Endothelial cell of umbilical vein (primary cell): ENCODE results near the gene BACH2. TPM values are rescaled to one million over a fixed set of nuclear protein-coding genes. Genes with fewer than 3 reads are reported as not detected.

Source experiments
- BruUV-seq: library from RNA; stranded (reverse); fragments of 400-500 nt; replicated peaks from 2 replicates; lab custom pipeline; 2021; lab: Mats Ljungman, UMichigan
- CTCF ChIA-PET: fragments of 300-600, 350-600 bp; sonication (Branson Sonifier 250); formaldehyde crosslinking; loops from one replicate; lab custom pipeline; 2021; ENCODE audit warnings: antibody characterized with exemption, inconsistent platforms; lab: Charles Lee
- POLR2A ChIA-PET: fragments of 300-600, 350-600 bp; sonication (Branson Sonifier 250); formaldehyde crosslinking; loops from one replicate; lab custom pipeline; 2021; ENCODE audit warnings: antibody characterized with exemption, inconsistent platforms; lab: Charles Lee
- DNase-seq: peaks from one replicate; pipeline ENCODE4 v3.0.0-alpha.2; 2011; ENCODE audit warnings: low read depth, low spot score
- FAIRE-seq: peaks from 2 replicates; lab custom pipeline; 2011; peaks lifted over from hg19 to GRCh38; lab: Jason Lieb, UNC
- H2AFZ ChIP-seq: 2 replicates; pipeline ENCODE4 v1.6.0; 2012; ENCODE audit warnings: low read depth, low read length, control low read depth, inconsistent platforms
- H3K27ac ChIP-seq: 2 replicates; pipeline ENCODE4 v1.5.1; 2011; ENCODE audit warnings: low read depth, mild to moderate bottlenecking, control low read depth, low read length, moderate library complexity; ENCODE audit not compliant: insufficient read depth
- H3K27me3 ChIP-seq, 2 experiments: 2 replicates each; pipeline versions ENCODE4 v1.6.0 to v1.6.1; 2011; ENCODE audit warnings: low read length in 2 of 2, mixed read lengths in 1 of 2; ENCODE audit not compliant: control insufficient read depth in 2 of 2, insufficient read depth in 2 of 2
- H3K36me3 ChIP-seq, 2 experiments: 2 replicates in 1 of 2; 3 replicates in 1 of 2; pipeline ENCODE4 v1.5.1; 2011; ENCODE audit warnings: low read length in 2 of 2, mild to moderate bottlenecking in 1 of 2, moderate library complexity in 1 of 2; ENCODE audit not compliant: control insufficient read depth in 2 of 2, insufficient read depth in 2 of 2; ENCODE audit errors: extremely low read depth in 1 of 2
- H3K4me1 ChIP-seq: 3 replicates; pipeline ENCODE4 v1.5.1; 2011; ENCODE audit warnings: mild to moderate bottlenecking, low read length; ENCODE audit not compliant: control insufficient read depth, insufficient read depth; ENCODE audit errors: extremely low read depth
- H3K4me2 ChIP-seq: 2 replicates; pipeline ENCODE4 v1.6.1; 2011; ENCODE audit warnings: low read length, control low read depth, mixed read lengths; ENCODE audit not compliant: insufficient read depth
- H3K4me3 ChIP-seq, 3 experiments: fragments of 200-600 bp in 1 of 3; sonication (generic), shearing (Covaris generic) in 1 of 3; replicated peaks in 1 of 3; 2 replicates each; pipeline ENCODE4 v1.5.1; 2011 to 2016; ENCODE audit warnings: control low read depth in 3 of 3, low read length in 3 of 3, mild to moderate bottlenecking in 2 of 3, inconsistent platforms in 1 of 3, low read depth in 1 of 3, moderate library complexity in 1 of 3; ENCODE audit not compliant: insufficient read depth in 1 of 3
- H3K79me2 ChIP-seq: 2 replicates; pipeline ENCODE4 v1.6.0; 2012; ENCODE audit warnings: low read length, inconsistent platforms; ENCODE audit not compliant: control insufficient read depth, insufficient read depth
- H3K9ac ChIP-seq: replicated peaks from 2 replicates; pipeline ENCODE3; 2011; ENCODE audit warnings: low read length, control low read depth; ENCODE audit not compliant: insufficient read depth; ENCODE audit errors: extremely low read depth
- H3K9me1 ChIP-seq: replicated peaks from 3 replicates; pipeline ENCODE4 v1.6.0; 2011; ENCODE audit warnings: mild to moderate bottlenecking, low read length; ENCODE audit not compliant: control insufficient read depth, insufficient read depth; ENCODE audit errors: extremely low read depth
- H3K9me3 ChIP-seq: replicated peaks from 2 replicates; pipeline ENCODE4 v1.5.1; 2012; ENCODE audit warnings: low read length, inconsistent platforms; ENCODE audit not compliant: control insufficient read depth, insufficient read depth
- H4K20me1 ChIP-seq: replicated peaks from 2 replicates; pipeline ENCODE3; 2011; ENCODE audit warnings: mild to moderate bottlenecking, low read length; ENCODE audit not compliant: control insufficient read depth, insufficient read depth; ENCODE audit errors: extremely low read depth
- CTCF ChIP-seq, 2 donors: IDR thresholded peaks; 1 replicate in 1 of 2; 2 replicates in 1 of 2; pipeline ENCODE4 v1.5.1; 2011; ENCODE audit warnings: low read length in 2 of 2, mild to moderate bottlenecking in 2 of 2, moderate library complexity in 2 of 2, control low read depth in 1 of 2, inconsistent platforms in 1 of 2, low read depth in 1 of 2; ENCODE audit not compliant: insufficient read depth in 1 of 2; ENCODE audit errors: extremely low read depth in 1 of 2
- EZH2 ChIP-seq: IDR thresholded peaks from 2 replicates; pipeline ENCODE4 v1.6.1; 2012; ENCODE audit warnings: borderline replicate concordance, low read depth, mild to moderate bottlenecking, moderate library complexity, low read length, inconsistent platforms; ENCODE audit not compliant: severe bottlenecking
- FOS ChIP-seq: IDR thresholded peaks from 2 replicates; pipeline ENCODE4 v1.6.1; 2011; ENCODE audit warnings: mild to moderate bottlenecking, low read length, moderate library complexity, borderline replicate concordance; ENCODE audit not compliant: insufficient read depth
- GATA2 ChIP-seq: IDR thresholded peaks from 2 replicates; pipeline ENCODE4 v1.7.0; 2011; ENCODE audit warnings: low read depth, mild to moderate bottlenecking, moderate library complexity, mixed read lengths, low read length; ENCODE audit not compliant: insufficient read length, insufficient read depth
- JUN ChIP-seq: IDR thresholded peaks from 2 replicates; pipeline ENCODE4 v1.6.1; 2011; ENCODE audit warnings: borderline replicate concordance, low read depth; ENCODE audit not compliant: insufficient read length, insufficient read depth
- MAX ChIP-seq: IDR thresholded peaks from 2 replicates; pipeline ENCODE4 v1.6.1; 2011; ENCODE audit not compliant: insufficient read depth, insufficient read length
- MYC ChIP-seq: IDR thresholded peaks from one replicate; pipeline ENCODE4 v1.6.1; 2011; ENCODE audit warnings: mild to moderate bottlenecking, low read depth, low read length
- POLR2A ChIP-seq: IDR thresholded peaks from 2 replicates; pipeline ENCODE4 v1.6.1; 2012; ENCODE audit warnings: low read depth, mild to moderate bottlenecking, control low read depth, low read length
- POLR2AphosphoS5 ChIP-seq: IDR thresholded peaks from 2 replicates; pipeline ENCODE4 v1.6.1; 2012; ENCODE audit warnings: low read depth, mild to moderate bottlenecking, control low read depth, low read length, moderate library complexity; ENCODE audit not compliant: insufficient read depth
- dilution Hi-C: fragments of 300-500 bp; cut with MboI; formaldehyde crosslinking; loops from one replicate; pipeline ENCODE4 v1.15.0; 2019; ENCODE audit warnings: low sequenced_read_pairs; ENCODE audit not compliant: extremely low pct_ligation_motif_present
- intact Hi-C: fragments of 100-400 bp; cut with micrococcal nuclease; formaldehyde crosslinking; loops from one replicate; pipeline ENCODE4 v1.10.0; 2022
- polyA plus RNA-seq, 4 experiments: library from polyadenylated mRNA; depleted of rRNA in 3 of 4; stranded (reverse) in 3 of 4; unstranded in 1 of 4; fragments of >200 nt; gene quantifications; 2 replicates each; pipeline versions ENCODE4 v1.2.1 to v1.2.3, GENCODE V29; 2011 to 2012; ENCODE audit warnings: missing spikeins in 1 of 4
- total RNA-seq: library from RNA; stranded (reverse); gene quantifications from 2 replicates; pipeline ENCODE4 v1.2.3, GENCODE V29; 2021

BACH2 gene
- total and polyA plus RNA-seq, 2 donors (not counting 3 experiments of a cell fraction or from before 2014, with no cell fraction given): 1.7 to 5.6 TPM

- no peak overlapping the region for H3K4me3 ChIP-seq
- no peak for TF ChIP-seq POLR2A
- TF ChIP-seq POLR2AphosphoS5: no peak
- no peak for TF ChIP-seq CTCF (IDR thresholded peaks at IDR 0.05; ENCODE audit: extremely low read depth in 1 of 2, insufficient read depth in 1 of 2, low read depth in 1 of 2, low read length in 2 of 2)
- no TSS peak for BruUV-seq
- no peak overlapping the region for H2AFZ ChIP-seq
- no peak overlapping the region for H3K9ac ChIP-seq
- intact Hi-C loops (no loop called here), dilution Hi-C loops (no loop called here)
- no peaks in the 10 kb centered on the region for H3K9me3 ChIP-seq
- H4K20me1 ChIP-seq: no peaks in the 10 kb centered on the region
- H3K4me1 ChIP-seq: peaks cover 8% of the 10 kb centered on the region
- no peak for FAIRE-seq
- H3K9me1 ChIP-seq: no peaks in the 10 kb centered on the region
- H3K27me3 ChIP-seq: no peaks in the 10 kb centered on the region
- POLR2A ChIA-PET: no interaction called here
- no peak overlapping the region for H3K4me2 ChIP-seq
- CTCF ChIA-PET: no interaction called here
- H3K36me3 ChIP-seq: no peaks in the 10 kb centered on the region
- H3K27ac ChIP-seq: no peak overlapping the region
- H3K79me2 ChIP-seq: no peaks in the 10 kb centered on the region
- no peak for DNase-seq
These were observed 106.5 kb downstream of the BACH2 start for GRCh38 chr6:90190131-90190530.

- intact Hi-C loops (loop anchor here (5.0 to 10.0 kb wide), 2 partner anchors 205 to 287 kb away; no protein-coding TSS in a partner anchor), dilution Hi-C loops (no loop called here)
- Histone ChIP-seq H3K27ac (no peak overlapping the region), H3K36me3 (no peaks in the 10 kb centered on the region), H3K9me1 (no peaks in the 10 kb centered on the region), H3K9me3 (no peaks in the 10 kb centered on the region), H3K4me2 (no peak overlapping the region), H3K79me2 (no peaks in the 10 kb centered on the region), H3K4me3 (no peak overlapping the region), H3K27me3 (no peaks in the 10 kb centered on the region), H3K9ac (no peak overlapping the region), H3K4me1 (peaks cover 10% of the 10 kb centered on the region), H2AFZ (no peak overlapping the region), H4K20me1 (no peaks in the 10 kb centered on the region)
- no peak for FAIRE-seq
- CTCF ChIA-PET: no interaction called here
- DNase-seq: no peak
- TF ChIP-seq JUN (no peak), MYC (no peak), POLR2AphosphoS5 (no peak), MAX (no peak), CTCF (IDR thresholded peaks at IDR 0.05; ENCODE audit: extremely low read depth in 1 of 2, insufficient read depth in 1 of 2, low read depth in 1 of 2, low read length in 2 of 2) (no peak), GATA2 (no peak), FOS (no peak), POLR2A (no peak), EZH2 (no peak)
- no TSS peak for BruUV-seq
- POLR2A ChIA-PET: no interaction called here
These were observed 109.1 kb downstream of the BACH2 start for GRCh38 chr6:90187437-90188121.
